ENCODE measurements around the gene IRAK2. TPM values are rescaled to one million over a fixed set of nuclear protein-coding genes. Genes with fewer than 3 reads are reported as not detected.
"Not testable (repeated sequence)": the region's sequence is repeated elsewhere in the genome, so short reads cannot be mapped to it uniquely, and the experiment has no call there.

The IRAK2 gene
- total RNA-seq, 1 donor: 4.0 TPM

- Histone ChIP-seq H4K20me1 (ENCODE audit: insufficient read depth, low read length) (peaks cover 38% of the 10 kb centered on the region), H3K4me1 (ENCODE audit: insufficient read depth, low read length) (peaks cover 13% of the 10 kb centered on the region), H3K9me3 (ENCODE audit: low read depth, low read length) (no peaks in the 10 kb centered on the region), H3K27ac (ENCODE audit: low read depth, low read length) (peak overlapping the region; percentile 87), H2AFZ (ENCODE audit: low read length) (no peak overlapping the region), H3K79me2 (ENCODE audit: insufficient read depth, low read length) (peaks cover 62% of the 10 kb centered on the region), H3K27me3 (ENCODE audit: insufficient read depth, low read length) (no peaks in the 10 kb centered on the region), H3K4me3 (ENCODE audit: insufficient read depth, low read length) (peak overlapping the region; percentile 92), H3K36me3 (ENCODE audit: insufficient read depth, low read length) (peaks cover 6% of the 10 kb centered on the region), H3K4me2 (ENCODE audit: insufficient read depth, low read length) (peak overlapping the region; percentile 97)
- no peak for DNase-seq (ENCODE audit: insufficient read length, low spot score, missing footprints)
- TF ChIP-seq, protein P1, sequence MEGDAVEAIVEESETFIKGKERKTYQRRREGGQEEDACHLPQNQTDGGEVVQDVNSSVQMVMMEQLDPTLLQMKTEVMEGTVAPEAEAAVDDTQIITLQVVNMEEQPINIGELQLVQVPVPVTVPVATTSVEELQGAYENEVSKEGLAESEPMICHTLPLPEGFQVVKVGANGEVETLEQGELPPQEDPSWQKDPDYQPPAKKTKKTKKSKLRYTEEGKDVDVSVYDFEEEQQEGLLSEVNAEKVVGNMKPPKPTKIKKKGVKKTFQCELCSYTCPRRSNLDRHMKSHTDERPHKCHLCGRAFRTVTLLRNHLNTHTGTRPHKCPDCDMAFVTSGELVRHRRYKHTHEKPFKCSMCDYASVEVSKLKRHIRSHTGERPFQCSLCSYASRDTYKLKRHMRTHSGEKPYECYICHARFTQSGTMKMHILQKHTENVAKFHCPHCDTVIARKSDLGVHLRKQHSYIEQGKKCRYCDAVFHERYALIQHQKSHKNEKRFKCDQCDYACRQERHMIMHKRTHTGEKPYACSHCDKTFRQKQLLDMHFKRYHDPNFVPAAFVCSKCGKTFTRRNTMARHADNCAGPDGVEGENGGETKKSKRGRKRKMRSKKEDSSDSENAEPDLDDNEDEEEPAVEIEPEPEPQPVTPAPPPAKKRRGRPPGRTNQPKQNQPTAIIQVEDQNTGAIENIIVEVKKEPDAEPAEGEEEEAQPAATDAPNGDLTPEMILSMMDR (IDR thresholded peaks at IDR 0.05; ENCODE audit: extremely low read depth, low read depth, low read length): no peak
Observed at GRCh38 chr3:10116928-10117327, 47.8 kb upstream of the IRAK2 start.

DNA sequence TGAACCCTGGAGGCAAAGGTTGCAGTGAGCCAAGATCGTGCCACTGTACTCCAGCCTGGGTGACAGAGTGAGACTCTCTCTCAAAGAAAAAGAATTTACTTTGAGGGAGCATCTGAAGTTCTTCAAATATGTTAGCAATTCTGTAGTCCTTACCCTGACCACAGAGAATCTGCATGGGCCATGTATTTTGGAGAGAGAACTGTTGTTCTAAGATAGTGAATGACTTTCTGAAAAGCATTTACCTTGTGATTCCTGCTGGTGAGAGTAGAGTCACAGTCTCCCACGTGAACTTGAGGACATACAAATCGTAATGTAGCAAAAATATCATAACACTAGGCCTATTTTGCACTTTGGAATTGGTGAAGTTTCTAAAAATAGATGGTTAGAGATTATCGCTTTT is 45.3 kb upstream of the IRAK2 start:
- peak overlapping the region; percentile 17 for H3K27ac ChIP-seq (ENCODE audit: low read depth, low read length)
- H3K9me3 ChIP-seq (ENCODE audit: low read depth, low read length): no peaks in the 10 kb centered on the region
- H3K4me1 ChIP-seq (ENCODE audit: insufficient read depth, low read length): peaks cover 13% of the 10 kb centered on the region
- peaks cover 80% of the 10 kb centered on the region for H3K79me2 ChIP-seq (ENCODE audit: insufficient read depth, low read length)
- no peak for DNase-seq (ENCODE audit: insufficient read length, low spot score, missing footprints)
- no peak overlapping the region for H2AFZ ChIP-seq (ENCODE audit: low read length)
- H3K4me3 ChIP-seq (ENCODE audit: insufficient read depth, low read length): no peak overlapping the region
- H4K20me1 ChIP-seq (ENCODE audit: insufficient read depth, low read length): peaks cover 38% of the 10 kb centered on the region
- H3K36me3 ChIP-seq (ENCODE audit: insufficient read depth, low read length): peaks cover 6% of the 10 kb centered on the region
- no peaks in the 10 kb centered on the region for H3K27me3 ChIP-seq (ENCODE audit: insufficient read depth, low read length)
- TF ChIP-seq, protein P1 (IDR thresholded peaks at IDR 0.05; ENCODE audit: extremely low read depth, low read depth, low read length): no peak
- no peak overlapping the region for H3K4me2 ChIP-seq (ENCODE audit: insufficient read depth, low read length)

GRCh38 chr3:10121064-10121463 is 43.7 kb upstream of the IRAK2 start:
- Histone ChIP-seq H2AFZ (ENCODE audit: low read length) (no peak overlapping the region), H3K36me3 (ENCODE audit: insufficient read depth, low read length) (peaks cover 13% of the 10 kb centered on the region), H3K4me2 (ENCODE audit: insufficient read depth, low read length) (no peak overlapping the region), H3K9me3 (ENCODE audit: low read depth, low read length) (no peaks in the 10 kb centered on the region), H3K27me3 (ENCODE audit: insufficient read depth, low read length) (no peaks in the 10 kb centered on the region), H3K79me2 (ENCODE audit: insufficient read depth, low read length) (peaks cover 88% of the 10 kb centered on the region), H3K4me3 (ENCODE audit: insufficient read depth, low read length) (no peak overlapping the region), H4K20me1 (ENCODE audit: insufficient read depth, low read length) (peaks cover 38% of the 10 kb centered on the region), H3K27ac (ENCODE audit: low read depth, low read length) (no peak overlapping the region), H3K4me1 (ENCODE audit: insufficient read depth, low read length) (peaks cover 13% of the 10 kb centered on the region)
- no peak for DNase-seq (ENCODE audit: insufficient read length, low spot score, missing footprints)
- TF ChIP-seq, protein P1 (IDR thresholded peaks at IDR 0.05; ENCODE audit: extremely low read depth, low read depth, low read length): no peak

DNA sequence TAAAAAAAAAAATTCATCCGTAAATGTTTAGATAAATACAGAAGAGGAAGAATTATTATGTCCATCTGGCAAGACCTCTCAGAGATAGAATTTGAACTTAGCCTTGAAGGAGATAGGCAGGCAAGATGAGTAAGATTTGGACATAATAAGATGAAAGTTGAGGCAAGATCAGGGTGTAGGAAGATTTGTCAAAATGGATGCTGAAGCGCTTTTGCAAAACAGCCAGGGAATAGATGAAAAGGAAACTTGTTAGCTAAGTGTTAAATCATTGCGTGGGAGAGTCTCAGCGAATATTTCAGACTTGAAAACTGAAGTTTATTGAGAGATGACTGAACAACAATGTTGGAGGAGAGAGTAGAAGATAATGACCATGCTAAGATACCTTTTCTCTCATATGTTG is 42.0 kb upstream of the IRAK2 start:
- Histone ChIP-seq H3K27ac (ENCODE audit: low read depth, low read length) (no peak overlapping the region), H3K4me3 (ENCODE audit: insufficient read depth, low read length) (no peak overlapping the region), H3K9me3 (ENCODE audit: low read depth, low read length) (no peaks in the 10 kb centered on the region), H3K27me3 (ENCODE audit: insufficient read depth, low read length) (no peaks in the 10 kb centered on the region), H3K79me2 (ENCODE audit: insufficient read depth, low read length) (peaks cover 71% of the 10 kb centered on the region), H2AFZ (ENCODE audit: low read length) (no peak overlapping the region), H4K20me1 (ENCODE audit: insufficient read depth, low read length) (peaks cover 23% of the 10 kb centered on the region), H3K4me1 (ENCODE audit: insufficient read depth, low read length) (peaks cover 4% of the 10 kb centered on the region), H3K4me2 (ENCODE audit: insufficient read depth, low read length) (no peak overlapping the region), H3K36me3 (ENCODE audit: insufficient read depth, low read length) (peaks cover 25% of the 10 kb centered on the region)
- DNase-seq (ENCODE audit: insufficient read length, low spot score, missing footprints): no peak
- TF ChIP-seq, protein P1 (IDR thresholded peaks at IDR 0.05; ENCODE audit: extremely low read depth, low read depth, low read length): no peak

DNA sequence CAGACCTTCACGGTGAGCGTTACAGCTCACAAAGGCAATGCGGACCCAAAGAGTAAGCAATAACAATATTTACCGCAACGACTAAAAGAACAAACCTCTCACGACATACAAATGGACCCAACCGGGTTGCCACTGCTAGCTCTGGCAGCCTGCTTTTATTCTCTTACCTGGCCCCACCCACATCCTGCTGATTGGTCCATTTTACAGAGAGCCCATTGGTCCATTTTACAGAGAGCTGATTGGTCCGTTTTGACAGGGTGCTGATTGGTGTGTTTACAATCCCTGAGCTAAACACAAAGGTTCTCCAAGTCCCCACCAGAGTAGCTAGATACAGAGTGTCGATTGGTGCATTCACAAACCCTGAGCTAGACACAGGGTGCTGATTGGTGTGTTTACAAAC is 28.8 kb upstream of the IRAK2 start:
- H3K79me2 ChIP-seq (ENCODE audit: insufficient read depth, low read length); H3K27ac ChIP-seq (ENCODE audit: low read depth, low read length); H3K9me3 ChIP-seq (ENCODE audit: low read depth, low read length); H2AFZ ChIP-seq (ENCODE audit: low read length); H3K4me2 ChIP-seq (ENCODE audit: insufficient read depth, low read length); H4K20me1 ChIP-seq (ENCODE audit: insufficient read depth, low read length); DNase-seq (ENCODE audit: insufficient read length, low spot score, missing footprints); H3K36me3 ChIP-seq (ENCODE audit: insufficient read depth, low read length); H3K27me3 ChIP-seq (ENCODE audit: insufficient read depth, low read length); H3K4me1 ChIP-seq (ENCODE audit: insufficient read depth, low read length); H3K4me3 ChIP-seq (ENCODE audit: insufficient read depth, low read length): not testable (repeated sequence)

Measured in osteoblast (primary cell).